HCT116 (cell line): Measurements from ENCODE around the gene HSP90AB1.

Source experiments
- EGR1 ChIP-seq: IDR thresholded peaks from 2 replicates; pipeline ENCODE4 v1.6.1; 2012; ENCODE audit warnings: low read depth
- ELF1 ChIP-seq: IDR thresholded peaks from 2 replicates; pipeline ENCODE4 v1.6.1; 2012; ENCODE audit warnings: low read depth, borderline replicate concordance
- EZH2 ChIP-seq: fragments of 200-600 bp; sonication (generic); IDR thresholded peaks from 2 replicates; pipeline ENCODE4 v1.6.1; 2017; ENCODE audit warnings: antibody characterized with exemption, mixed run types
- EZH2phosphoT487 ChIP-seq: fragments of 200-600 bp; IDR thresholded peaks from 2 replicates; pipeline ENCODE4 v1.6.1; 2018; ENCODE audit warnings: antibody characterized with exemption, borderline replicate concordance
- FOSL1 ChIP-seq: IDR thresholded peaks from 2 replicates; pipeline ENCODE4 v1.6.1; 2012; ENCODE audit warnings: low read depth
- POLR2A ChIP-seq: IDR thresholded peaks from 2 replicates; pipeline ENCODE4 v1.7.0; 2011; ENCODE audit warnings: borderline replicate concordance; ENCODE audit not compliant: insufficient read depth, insufficient read length; ENCODE audit errors: extremely low read depth
- POLR2AphosphoS5 ChIP-seq: IDR thresholded peaks from 2 replicates; pipeline ENCODE4 v1.6.1; 2011; ENCODE audit warnings: mild to moderate bottlenecking, low read depth, low read length, moderate library complexity
- RAD21 ChIP-seq: IDR thresholded peaks from 2 replicates; pipeline ENCODE4 v1.6.1; 2012; ENCODE audit warnings: low read depth, mild to moderate bottlenecking
- YY1 ChIP-seq: IDR thresholded peaks from 2 replicates; pipeline ENCODE4 v1.6.1; 2011; ENCODE audit warnings: low read length, low read depth, moderate library complexity, mild to moderate bottlenecking; ENCODE audit not compliant: insufficient replicate concordance; ENCODE audit errors: extremely low read depth
- TF ChIP-seq, protein P1 (sequence below), 3 experiments: fragments of 200-600 bp in 1 of 3; sonication (generic) in 1 of 3; IDR thresholded peaks in 2 of 3; conservative IDR thresholded peaks in 1 of 3; 2 replicates each; pipeline ENCODE4 v1.5.1; 2012 to 2017; ENCODE audit warnings: low read depth in 2 of 3, low read length in 2 of 3, antibody characterized with exemption in 1 of 3, borderline replicate concordance in 1 of 3, control low read depth in 1 of 3, mild to moderate bottlenecking in 1 of 3, mixed read lengths in 1 of 3, mixed run types in 1 of 3, moderate library complexity in 1 of 3; ENCODE audit not compliant: insufficient read depth in 1 of 3
- TF ChIP-seq, protein P2 (sequence below): IDR thresholded peaks from 2 replicates; pipeline ENCODE4 v1.6.1; 2012; ENCODE audit warnings: low read depth
- TF ChIP-seq, protein P3 (sequence below): IDR thresholded peaks from 2 replicates; pipeline ENCODE4 v1.6.1; 2012
- TF ChIP-seq, protein P4 (sequence below): IDR thresholded peaks from 2 replicates; pipeline ENCODE4 v1.6.1; 2011; ENCODE audit warnings: mild to moderate bottlenecking, low read length, moderate library complexity; ENCODE audit not compliant: insufficient replicate concordance; ENCODE audit errors: extremely low read depth

DNA sequence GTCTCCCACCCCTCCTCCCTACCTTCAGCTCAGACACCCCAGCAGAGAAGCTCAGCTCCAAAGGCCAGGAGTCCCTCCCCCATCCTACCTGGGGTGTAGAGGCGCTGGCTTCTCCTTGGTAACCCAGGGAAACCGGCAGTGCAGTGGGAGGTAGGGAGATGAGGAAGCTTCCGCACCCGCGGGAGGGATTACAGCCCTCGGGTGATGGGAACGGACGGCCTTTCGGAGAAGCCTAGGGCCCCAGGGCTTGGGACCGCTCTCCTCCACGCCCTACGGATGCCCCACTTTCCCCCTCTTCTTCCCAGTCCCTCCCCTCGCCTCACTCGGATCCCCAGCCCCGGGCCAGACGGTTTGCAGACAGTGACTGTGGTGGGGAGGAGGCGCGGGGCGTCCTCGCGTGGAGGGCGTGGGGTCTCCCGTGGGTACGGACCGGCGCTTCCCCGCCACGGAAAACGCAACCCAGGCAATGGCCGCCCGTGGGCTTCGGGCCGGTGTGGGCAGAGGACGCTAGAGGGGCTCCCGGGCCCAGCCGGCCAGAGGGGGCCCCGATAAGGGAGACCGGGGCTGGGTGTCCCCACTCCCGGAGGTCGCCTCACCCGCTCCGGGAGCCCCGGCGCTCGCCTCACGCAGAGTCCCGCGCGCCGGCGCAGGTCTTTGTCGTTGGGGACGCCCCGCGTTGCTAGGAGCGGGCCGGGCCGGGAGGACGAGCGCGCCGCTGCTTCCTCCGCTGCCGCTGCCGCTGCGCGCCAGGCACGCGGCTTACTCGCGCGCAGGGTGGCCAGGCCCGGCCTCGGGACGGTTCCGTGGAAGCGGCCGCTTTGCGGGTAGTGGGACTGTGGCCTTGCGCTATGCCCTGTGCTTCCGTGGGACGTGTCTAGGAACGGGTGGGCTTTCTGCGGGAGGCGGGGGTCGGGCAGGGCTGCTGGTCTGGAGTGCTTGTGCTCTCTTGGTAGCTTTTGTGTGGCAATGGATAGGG, 50.5 kb downstream of the HSP90AB1 start:
- TF ChIP-seq RAD21: no peak
- TF ChIP-seq, protein P1, sequence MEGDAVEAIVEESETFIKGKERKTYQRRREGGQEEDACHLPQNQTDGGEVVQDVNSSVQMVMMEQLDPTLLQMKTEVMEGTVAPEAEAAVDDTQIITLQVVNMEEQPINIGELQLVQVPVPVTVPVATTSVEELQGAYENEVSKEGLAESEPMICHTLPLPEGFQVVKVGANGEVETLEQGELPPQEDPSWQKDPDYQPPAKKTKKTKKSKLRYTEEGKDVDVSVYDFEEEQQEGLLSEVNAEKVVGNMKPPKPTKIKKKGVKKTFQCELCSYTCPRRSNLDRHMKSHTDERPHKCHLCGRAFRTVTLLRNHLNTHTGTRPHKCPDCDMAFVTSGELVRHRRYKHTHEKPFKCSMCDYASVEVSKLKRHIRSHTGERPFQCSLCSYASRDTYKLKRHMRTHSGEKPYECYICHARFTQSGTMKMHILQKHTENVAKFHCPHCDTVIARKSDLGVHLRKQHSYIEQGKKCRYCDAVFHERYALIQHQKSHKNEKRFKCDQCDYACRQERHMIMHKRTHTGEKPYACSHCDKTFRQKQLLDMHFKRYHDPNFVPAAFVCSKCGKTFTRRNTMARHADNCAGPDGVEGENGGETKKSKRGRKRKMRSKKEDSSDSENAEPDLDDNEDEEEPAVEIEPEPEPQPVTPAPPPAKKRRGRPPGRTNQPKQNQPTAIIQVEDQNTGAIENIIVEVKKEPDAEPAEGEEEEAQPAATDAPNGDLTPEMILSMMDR (IDR thresholded peaks at IDR 0.05 in 2 of 3, conservative IDR thresholded peaks at IDR 0.05 in 1 of 3; ENCODE audit: borderline replicate concordance in 1 of 3, insufficient read depth in 1 of 3, low read depth in 2 of 3, low read length in 2 of 3): no peak
- no peak for TF ChIP-seq POLR2A
- TF ChIP-seq, protein P2, sequence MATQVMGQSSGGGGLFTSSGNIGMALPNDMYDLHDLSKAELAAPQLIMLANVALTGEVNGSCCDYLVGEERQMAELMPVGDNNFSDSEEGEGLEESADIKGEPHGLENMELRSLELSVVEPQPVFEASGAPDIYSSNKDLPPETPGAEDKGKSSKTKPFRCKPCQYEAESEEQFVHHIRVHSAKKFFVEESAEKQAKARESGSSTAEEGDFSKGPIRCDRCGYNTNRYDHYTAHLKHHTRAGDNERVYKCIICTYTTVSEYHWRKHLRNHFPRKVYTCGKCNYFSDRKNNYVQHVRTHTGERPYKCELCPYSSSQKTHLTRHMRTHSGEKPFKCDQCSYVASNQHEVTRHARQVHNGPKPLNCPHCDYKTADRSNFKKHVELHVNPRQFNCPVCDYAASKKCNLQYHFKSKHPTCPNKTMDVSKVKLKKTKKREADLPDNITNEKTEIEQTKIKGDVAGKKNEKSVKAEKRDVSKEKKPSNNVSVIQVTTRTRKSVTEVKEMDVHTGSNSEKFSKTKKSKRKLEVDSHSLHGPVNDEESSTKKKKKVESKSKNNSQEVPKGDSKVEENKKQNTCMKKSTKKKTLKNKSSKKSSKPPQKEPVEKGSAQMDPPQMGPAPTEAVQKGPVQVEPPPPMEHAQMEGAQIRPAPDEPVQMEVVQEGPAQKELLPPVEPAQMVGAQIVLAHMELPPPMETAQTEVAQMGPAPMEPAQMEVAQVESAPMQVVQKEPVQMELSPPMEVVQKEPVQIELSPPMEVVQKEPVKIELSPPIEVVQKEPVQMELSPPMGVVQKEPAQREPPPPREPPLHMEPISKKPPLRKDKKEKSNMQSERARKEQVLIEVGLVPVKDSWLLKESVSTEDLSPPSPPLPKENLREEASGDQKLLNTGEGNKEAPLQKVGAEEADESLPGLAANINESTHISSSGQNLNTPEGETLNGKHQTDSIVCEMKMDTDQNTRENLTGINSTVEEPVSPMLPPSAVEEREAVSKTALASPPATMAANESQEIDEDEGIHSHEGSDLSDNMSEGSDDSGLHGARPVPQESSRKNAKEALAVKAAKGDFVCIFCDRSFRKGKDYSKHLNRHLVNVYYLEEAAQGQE: no peak
- no peak for TF ChIP-seq EZH2phosphoT487
- TF ChIP-seq POLR2AphosphoS5: no peak
- TF ChIP-seq ELF1: no peak
- no peak for TF ChIP-seq EZH2
- TF ChIP-seq YY1: no peak
- TF ChIP-seq, protein P3, sequence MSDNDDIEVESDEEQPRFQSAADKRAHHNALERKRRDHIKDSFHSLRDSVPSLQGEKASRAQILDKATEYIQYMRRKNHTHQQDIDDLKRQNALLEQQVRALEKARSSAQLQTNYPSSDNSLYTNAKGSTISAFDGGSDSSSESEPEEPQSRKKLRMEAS: no peak
- TF ChIP-seq FOSL1: no peak
- TF ChIP-seq, protein P4, sequence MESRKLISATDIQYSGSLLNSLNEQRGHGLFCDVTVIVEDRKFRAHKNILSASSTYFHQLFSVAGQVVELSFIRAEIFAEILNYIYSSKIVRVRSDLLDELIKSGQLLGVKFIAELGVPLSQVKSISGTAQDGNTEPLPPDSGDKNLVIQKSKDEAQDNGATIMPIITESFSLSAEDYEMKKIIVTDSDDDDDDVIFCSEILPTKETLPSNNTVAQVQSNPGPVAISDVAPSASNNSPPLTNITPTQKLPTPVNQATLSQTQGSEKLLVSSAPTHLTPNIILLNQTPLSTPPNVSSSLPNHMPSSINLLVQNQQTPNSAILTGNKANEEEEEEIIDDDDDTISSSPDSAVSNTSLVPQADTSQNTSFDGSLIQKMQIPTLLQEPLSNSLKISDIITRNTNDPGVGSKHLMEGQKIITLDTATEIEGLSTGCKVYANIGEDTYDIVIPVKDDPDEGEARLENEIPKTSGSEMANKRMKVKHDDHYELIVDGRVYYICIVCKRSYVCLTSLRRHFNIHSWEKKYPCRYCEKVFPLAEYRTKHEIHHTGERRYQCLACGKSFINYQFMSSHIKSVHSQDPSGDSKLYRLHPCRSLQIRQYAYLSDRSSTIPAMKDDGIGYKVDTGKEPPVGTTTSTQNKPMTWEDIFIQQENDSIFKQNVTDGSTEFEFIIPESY: no peak
- no peak for TF ChIP-seq EGR1
